WTC11 (cell line): ENCODE data around the gene HAPLN3. TPM values are rescaled to one million over a fixed set of nuclear protein-coding genes. Genes with fewer than 3 reads are reported as not detected.

Source experiments
- ATAC-seq: fragments of 200-7000 bp; cut with Tn5 transposase; 2 replicates; pipeline ENCODE4 v1.10.0; 2021; ENCODE audit warnings: mild to moderate bottlenecking, moderate library complexity
- CTCF ChIA-PET: fragments of 300-600 bp; sonication (Branson Sonifier 250); formaldehyde crosslinking; loops from one replicate; lab custom pipeline; 2021; ENCODE audit warnings: antibody characterized with exemption; lab: Charles Lee
- POLR2A ChIA-PET: fragments of 350-600 bp; sonication (Branson Sonifier 250); formaldehyde crosslinking; loops from one replicate; lab custom pipeline; 2021; ENCODE audit warnings: antibody characterized with exemption; lab: Charles Lee
- DNase-seq: peaks from one replicate; pipeline ENCODE4 v3.0.0; 2021; ENCODE audit warnings: low spot score
- H3K27ac Mint-ChIP-seq: 2 replicates; pipeline ENCODE4 v1.8.0; 2021; ENCODE audit warnings: mixed read lengths
- H3K27me3 Mint-ChIP-seq: 2 replicates; pipeline ENCODE4 v1.8.0; 2021; ENCODE audit warnings: low read depth, mild to moderate bottlenecking, moderate library complexity, mixed read lengths
- H3K36me3 Mint-ChIP-seq: 2 replicates; pipeline ENCODE4 v1.8.0; 2021; ENCODE audit warnings: mixed read lengths
- H3K4me1 Mint-ChIP-seq: 2 replicates; pipeline ENCODE4 v1.8.0; 2022; ENCODE audit warnings: mixed read lengths
- H3K4me3 Mint-ChIP-seq: 2 replicates; pipeline ENCODE4 v1.8.0; 2021; ENCODE audit warnings: mild to moderate bottlenecking, moderate library complexity, mixed read lengths
- H3K9me3 Mint-ChIP-seq: 2 replicates; pipeline ENCODE4 v1.8.0; 2021; ENCODE audit warnings: mixed read lengths
- CBFB ChIP-seq: sonication (generic); formaldehyde crosslinking; IDR thresholded peaks from 2 replicates; pipeline ENCODE4 v1.8.1; 2022; ENCODE audit warnings: mild to moderate bottlenecking, low read depth, missing genetic modification reagents
- EMX1 ChIP-seq: fragments of 250-450 bp; sonication (Bioruptor Pico); IDR thresholded peaks from 2 replicates; pipeline ENCODE4 v1.8.0; 2021; ENCODE audit warnings: mild to moderate bottlenecking
- ERG ChIP-seq: fragments of 250-450 bp; sonication (Bioruptor Pico); IDR thresholded peaks from 2 replicates; pipeline ENCODE4 v1.8.0; 2021; ENCODE audit warnings: mild to moderate bottlenecking
- GABPB1 ChIP-seq: sonication (generic); formaldehyde crosslinking; IDR thresholded peaks from 2 replicates; pipeline ENCODE4 v1.8.1; 2023; ENCODE audit warnings: mild to moderate bottlenecking, missing genetic modification reagents
- IRF1 ChIP-seq: sonication (generic); formaldehyde crosslinking; IDR thresholded peaks from 2 replicates; pipeline ENCODE4 v1.8.0; 2023; ENCODE audit warnings: missing genetic modification reagents
- MYBL2 ChIP-seq: sonication (generic); formaldehyde crosslinking; IDR thresholded peaks from 2 replicates; pipeline ENCODE4 v1.8.1; 2023; ENCODE audit warnings: mild to moderate bottlenecking, moderate library complexity, missing genetic modification reagents
- PRDM15 ChIP-seq: sonication (generic); formaldehyde crosslinking; IDR thresholded peaks from 2 replicates; pipeline ENCODE4 v1.8.0; 2022; ENCODE audit warnings: missing genetic modification reagents
- ZNF232 ChIP-seq: sonication (generic); formaldehyde crosslinking; IDR thresholded peaks from 2 replicates; pipeline ENCODE4 v1.8.0; 2022; ENCODE audit warnings: mild to moderate bottlenecking, missing genetic modification reagents
- ZNF317 ChIP-seq: sonication (generic); formaldehyde crosslinking; IDR thresholded peaks from 2 replicates; pipeline ENCODE4 v1.8.1; 2023; ENCODE audit warnings: low read depth, mild to moderate bottlenecking, moderate library complexity, missing genetic modification reagents, borderline replicate concordance
- ZNF425 ChIP-seq: fragments of 250-450 bp; sonication (Bioruptor Pico); conservative IDR thresholded peaks from 2 replicates; pipeline ENCODE4 v1.9.0; 2021; ENCODE audit warnings: mild to moderate bottlenecking
- ZNF532 ChIP-seq: fragments of 250-450 bp; sonication (Bioruptor Pico); IDR thresholded peaks from 2 replicates; pipeline ENCODE4 v1.9.0; 2021; ENCODE audit warnings: mild to moderate bottlenecking, borderline replicate concordance
- total RNA-seq: library from RNA; stranded (reverse); gene quantifications from 3 replicates; pipeline ENCODE4 v1.2.3, GENCODE V29; 2021

HAPLN3 gene
- total RNA-seq, 1 experiment from 2014 or later = 50.6 TPM

GRCh38 chr15:88902846-88903245, 7.5 kb upstream of the HAPLN3 start (continued):
- TF ChIP-seq ZNF425 (CRISPR knock-in tag) (no peak), CBFB (CRISPR knock-in tag) (no peak), ERG (CRISPR knock-in tag) (no peak), ZNF317 (CRISPR knock-in tag) (no peak), PRDM15 (CRISPR knock-in tag) (no peak), MYBL2 (CRISPR knock-in tag) (no peak)

GRCh38 chr15:88902221-88902835, 7.0 kb upstream of the HAPLN3 start:
- peak overlapping the region; percentile 21 for H3K27ac Mint-ChIP-seq
- H3K9me3 Mint-ChIP-seq = no peaks in the 10 kb centered on the region
- DNase-seq (no peak), ATAC-seq (no peak)
- no peaks in the 10 kb centered on the region; the same call in 1 of the 2 replicates for H3K27me3 Mint-ChIP-seq
- no peak overlapping the region for H3K4me3 Mint-ChIP-seq
- ChIA-PET POLR2A (interaction anchor here (2.1 kb wide), 1 partner anchor 92 kb away, joined by 4 read pairs; no protein-coding TSS in a partner anchor), CTCF (interaction anchor here (1.1 kb wide), 2 partner anchors 9 to 102 kb away, joined by 3 to 4 read pairs; no protein-coding TSS in a partner anchor)
- H3K36me3 Mint-ChIP-seq = peaks cover 88% of the 10 kb centered on the region
- no peak for TF ChIP-seq EMX1 (CRISPR knock-in tag)
- no peak for TF ChIP-seq GABPB1 (CRISPR knock-in tag)
- no peak for TF ChIP-seq IRF1 (CRISPR knock-in tag)
- H3K4me1 Mint-ChIP-seq = peaks cover 67% of the 10 kb centered on the region

- Mint-ChIP-seq H3K27ac (peak overlapping the region; percentile 21), H3K36me3 (peaks cover 81% of the 10 kb centered on the region), H3K4me3 (no peak overlapping the region), H3K9me3 (no peaks in the 10 kb centered on the region), H3K4me1 (peaks cover 67% of the 10 kb centered on the region), H3K27me3 (no peaks in the 10 kb centered on the region; the same call in 1 of the 2 replicates)
- ATAC-seq (no peak), DNase-seq (no peak)
- POLR2A ChIA-PET = interaction anchor here (2.1 kb wide), 1 partner anchor 93 kb away, joined by 4 read pairs; no protein-coding TSS in a partner anchor
- CTCF ChIA-PET = interaction anchor here (0.6 to 1.1 kb wide), 3 partner anchors 10 to 172 kb away, joined by 3 to 4 read pairs (median 3); no protein-coding TSS in a partner anchor
- TF ChIP-seq ZNF232 (no peak), ZNF532 (no peak)
These were observed 6.3 kb upstream of the HAPLN3 start for GRCh38 chr15:88901508-88902220.
